HG03342 (cell line): ENCODE results near the gene ANKRD65.
"Not testable (repeated sequence)": the region's sequence is repeated elsewhere in the genome, so short reads cannot be mapped to it uniquely, and the experiment has no call there.

Experiments used
- ATAC-seq: cut with Tn5 transposase; IDR thresholded peaks from one replicate; pipeline ENCODE4 v1.9.1; 2021; ENCODE audit warnings: mild to moderate bottlenecking, moderate library complexity; ENCODE audit not compliant: unreplicated experiment

Gene ANKRD65

GRCh38 chr1:1418464-1419362 lies 2.4 kb downstream of the ANKRD65 start:
- ATAC-seq = no peak

- not testable (repeated sequence) for ATAC-seq
Measured at GRCh38 chr1:1417825-1418463, 3.1 kb downstream of the ANKRD65 start.

GRCh38 chr1:1417396-1417795 lies 3.7 kb downstream of the ANKRD65 start:
- not testable (repeated sequence) for ATAC-seq

- ATAC-seq = no peak
Measured at GRCh38 chr1:1415751-1416150, 5.3 kb downstream of the ANKRD65 start.

- ATAC-seq = not testable (repeated sequence)
Measured at GRCh38 chr1:1412311-1412902, 8.7 kb downstream of the ANKRD65 start.

GRCh38 chr1:1411626-1412025 lies 9.4 kb downstream of the ANKRD65 start:
- no peak for ATAC-seq

- not testable (repeated sequence) for ATAC-seq
Measured at GRCh38 chr1:1410238-1410637, 10.8 kb downstream of the ANKRD65 start.

- ATAC-seq = no peak
Measured at GRCh38 chr1:1407636-1408318, 13.3 kb downstream of the ANKRD65 start.

- ATAC-seq = peak; percentile 85
Measured at GRCh38 chr1:1406821-1407635, 14.0 kb downstream of the ANKRD65 start, which contains the start of gene MRPL20. MRPL20 (minus strand) TSS chr1:1407293; CDS start chr1:1407217, 76 bp downstream.

GRCh38 chr1:1406101-1406820 lies 14.8 kb downstream of the ANKRD65 start:
- no peak for ATAC-seq

GRCh38 chr1:1403653-1404052 lies 17.4 kb downstream of the ANKRD65 start:
- no peak for ATAC-seq

GRCh38 chr1:1402901-1403392 lies 18.1 kb downstream of the ANKRD65 start:
- not testable (repeated sequence) for ATAC-seq

GRCh38 chr1:1402072-1402900 lies 18.8 kb downstream of the ANKRD65 start:
- no peak for ATAC-seq

- ATAC-seq = no peak
Measured at GRCh38 chr1:1401457-1402010, 19.5 kb downstream of the ANKRD65 start.

GRCh38 chr1:1400576-1401456 lies 20.3 kb downstream of the ANKRD65 start:
- no peak for ATAC-seq

GRCh38 chr1:1399872-1400575 lies 21.1 kb downstream of the ANKRD65 start:
- ATAC-seq = no peak
